ENCODE results near the gene HPGD.

Gene HPGD

GRCh38 chr4:174522183-174523024 is at the start of gene HPGD:
Gene HPGD, minus strand, starts transcription at chr4:174522488. Its CDS starts 37 bp downstream, at chr4:174522451.
- in situ Hi-C loops (cut with MboI; ENCODE audit: low sequenced_read_pairs) = no loop called here

GRCh38 chr4:174564529-174564928 is 42.2 kb upstream of the HPGD start:
- in situ Hi-C loops (cut with MboI; ENCODE audit: low sequenced_read_pairs) = no loop called here

GRCh38 chr4:174563399-174563798 is 41.1 kb upstream of the HPGD start:
- in situ Hi-C loops (cut with MboI; ENCODE audit: low sequenced_read_pairs) = no loop called here

GRCh38 chr4:174561560-174561959 is 39.3 kb upstream of the HPGD start:
- in situ Hi-C loops (cut with MboI; ENCODE audit: low sequenced_read_pairs) = no loop called here

GRCh38 chr4:174559894-174560293 is 37.6 kb upstream of the HPGD start:
- in situ Hi-C loops (cut with MboI; ENCODE audit: low sequenced_read_pairs) = no loop called here

- in situ Hi-C loops (cut with MboI; ENCODE audit: low sequenced_read_pairs) = no loop called here
These were observed 33.7 kb upstream of the HPGD start for GRCh38 chr4:174555789-174556630.

- in situ Hi-C loops (cut with MboI; ENCODE audit: low sequenced_read_pairs) = no loop called here
These were observed 32.0 kb upstream of the HPGD start for GRCh38 chr4:174554231-174554728.

- in situ Hi-C loops (cut with MboI; ENCODE audit: low sequenced_read_pairs) = no loop called here
These were observed 31.5 kb upstream of the HPGD start for GRCh38 chr4:174553828-174554227.

- in situ Hi-C loops (cut with MboI; ENCODE audit: low sequenced_read_pairs) = no loop called here
These were observed 30.7 kb upstream of the HPGD start for GRCh38 chr4:174553031-174553430.

- in situ Hi-C loops (cut with MboI; ENCODE audit: low sequenced_read_pairs) = no loop called here
These were observed 28.3 kb upstream of the HPGD start for GRCh38 chr4:174550541-174550940.

GRCh38 chr4:174549721-174550120 is 27.4 kb upstream of the HPGD start:
- in situ Hi-C loops (cut with MboI; ENCODE audit: low sequenced_read_pairs) = no loop called here

GRCh38 chr4:174545268-174545667 is 23.0 kb upstream of the HPGD start:
- in situ Hi-C loops (cut with MboI; ENCODE audit: low sequenced_read_pairs) = no loop called here

GRCh38 chr4:174544496-174544895 is 22.2 kb upstream of the HPGD start:
- in situ Hi-C loops (cut with MboI; ENCODE audit: low sequenced_read_pairs) = no loop called here

GRCh38 chr4:174540175-174540574 is 17.9 kb upstream of the HPGD start:
- in situ Hi-C loops (cut with MboI; ENCODE audit: low sequenced_read_pairs) = no loop called here

GRCh38 chr4:174539571-174539970 is 17.3 kb upstream of the HPGD start:
- in situ Hi-C loops (cut with MboI; ENCODE audit: low sequenced_read_pairs) = no loop called here

- in situ Hi-C loops (cut with MboI; ENCODE audit: low sequenced_read_pairs) = no loop called here
These were observed 16.6 kb upstream of the HPGD start for GRCh38 chr4:174538876-174539250.

- in situ Hi-C loops (cut with MboI; ENCODE audit: low sequenced_read_pairs) = no loop called here
These were observed 16.0 kb upstream of the HPGD start for GRCh38 chr4:174538123-174538875.

GRCh38 chr4:174537634-174538033 is 15.3 kb upstream of the HPGD start:
- in situ Hi-C loops (cut with MboI; ENCODE audit: low sequenced_read_pairs) = no loop called here

- in situ Hi-C loops (cut with MboI; ENCODE audit: low sequenced_read_pairs) = no loop called here
These were observed 12.2 kb upstream of the HPGD start for GRCh38 chr4:174534461-174534860.

GRCh38 chr4:174532445-174532844 is 10.2 kb upstream of the HPGD start:
- in situ Hi-C loops (cut with MboI; ENCODE audit: low sequenced_read_pairs) = no loop called here

- in situ Hi-C loops (cut with MboI; ENCODE audit: low sequenced_read_pairs) = no loop called here
These were observed 9.2 kb upstream of the HPGD start for GRCh38 chr4:174531486-174531885.

Measured in HL-60/S4 treated with phorbol 12-myristate 13-acetate at 8.2 ng/mL for 4 days and 3 days (cell line).